Activated T-helper 17 cell treated with anti-CD3 and anti-CD28 coated beads, Interleukin-2, amount 50 U/mL, for 72 hours (primary cell): ENCODE measurements around the gene TEDC1. TPM values are rescaled to one million over a fixed set of nuclear protein-coding genes. Genes with fewer than 3 reads are reported as not detected.

Experiments
- total RNA-seq, 2 donors: library from RNA; stranded (reverse); gene quantifications; one replicate each; pipeline ENCODE4 v1.2.3, GENCODE V29; 2022

The TEDC1 gene
- total RNA-seq, 2 donors from 2014 or later = 23.3 to 39.1 TPM

Other genes starting within 250 kb of the TEDC1 start
- gene BTBD6, start 242.7 kb upstream of the TEDC1 start, total RNA-seq = 10 to 100 TPM; 19.5 to 41.3 TPM
- gene BRF1, start 190.2 kb upstream of the TEDC1 start, total RNA-seq = 10 to 100 TPM; 28.6 to 35.1 TPM
- 10 to 100 TPM; 26.4 to 30.0 TPM for gene PACS2, start 176.5 kb upstream of the TEDC1 start, total RNA-seq
- gene TEX22, start 92.7 kb upstream of the TEDC1 start, total RNA-seq = 1 to 10 TPM in 1 of 2 donors, under 1 TPM in 1; 0.95 to 3.7 TPM
- gene MTA1, start 71.4 kb upstream of the TEDC1 start, total RNA-seq = 100 to 1,000 TPM in 1 of 2 donors, 10 to 100 TPM in 1; 99.4 to 144 TPM
- 1 to 10 TPM in 1 of 2 donors, under 1 TPM in 1; 0.97 to 2.2 TPM for gene CRIP2, start 16.4 kb upstream of the TEDC1 start, total RNA-seq
- gene CRIP1, start 4.4 kb upstream of the TEDC1 start, total RNA-seq = 100 to 1,000 TPM; 271 to 358 TPM
- gene TMEM121, start 35.3 kb downstream of the TEDC1 start, total RNA-seq = 10 to 100 TPM in 1 of 2 donors, 1 to 10 TPM in 1; 2.5 to 12.3 TPM